Kidney (tissue), 14 donors: ENCODE measurements around the gene PLEKHJ1. TPM values are rescaled to one million over a fixed set of nuclear protein-coding genes. Genes with fewer than 3 reads are reported as not detected.
A peak's percentile ranks its signal among the peaks of the same experiment; 100 is the strongest.

ENCODE experiments used
- DNase-seq, 5 donors: peaks; one replicate each; pipeline ENCODE4 v3.0.0-alpha.2; 2013 to 2020
- FAIRE-seq: peaks from 2 replicates; lab custom pipeline; 2012; peaks lifted over from hg19 to GRCh38; lab: Jason Lieb, UNC
- H3K27ac ChIP-seq, 2 donors: one replicate each; pipeline ENCODE4 v1.7.0; 2013; ENCODE audit warnings: low read depth in 2 of 2, low read length in 2 of 2, inconsistent platforms in 1 of 2
- H3K27me3 ChIP-seq: one replicate; pipeline ENCODE4 v1.7.1; 2013; ENCODE audit warnings: low read length, inconsistent platforms; ENCODE audit not compliant: control insufficient read depth, insufficient read depth
- H3K36me3 ChIP-seq, 3 donors: one replicate each; pipeline versions ENCODE4 v1.7.0 to v1.7.1; 2013; ENCODE audit warnings: low read length in 3 of 3, control low read depth in 1 of 3, inconsistent platforms in 1 of 3; ENCODE audit not compliant: insufficient read depth in 3 of 3, control insufficient read depth in 2 of 3
- H3K4me1 ChIP-seq, 3 donors: one replicate each; pipeline versions ENCODE4 v1.7.0 to v1.7.1; 2013; ENCODE audit warnings: low read length in 3 of 3, inconsistent platforms in 1 of 3, low read depth in 1 of 3; ENCODE audit not compliant: control insufficient read depth in 2 of 3, insufficient read depth in 2 of 3
- H3K4me3 ChIP-seq, 3 donors: one replicate each; pipeline versions ENCODE4 v1.7.0 to v1.8.1; 2013; ENCODE audit warnings: low read length in 3 of 3, control low read depth in 1 of 3, inconsistent platforms in 1 of 3
- H3K9ac ChIP-seq, 3 donors: one replicate each; pipeline versions ENCODE4 v1.7.0 to v1.7.1; 2013; ENCODE audit warnings: low read length in 3 of 3, control low read depth in 1 of 3, inconsistent platforms in 1 of 3
- H3K9me3 ChIP-seq, 3 donors: one replicate each; pipeline versions ENCODE4 v1.7.0 to v1.7.1; 2013; ENCODE audit warnings: low read length in 3 of 3, control low read depth in 1 of 3, inconsistent platforms in 1 of 3; ENCODE audit not compliant: control insufficient read depth in 2 of 3, insufficient read depth in 1 of 3
- intact Hi-C: fragments of 100-400 bp; cut with DNase I; formaldehyde crosslinking; loops from one replicate; pipeline ENCODE4 v1.11.1; 2022
- polyA plus RNA-seq: library from polyadenylated mRNA; stranded (reverse); fragments of 350-450 nt; fragmentation: Illumina TruSeq; extraction: RNeasy Lipid Tissue Mini Kit (QIAGEN cat#74804); gene quantifications from one replicate; pipeline ENCODE4 v1.2.3, GENCODE V29; 2014; ENCODE audit warnings: low read depth, low replicate concordance; ENCODE audit not compliant: insufficient read depth
- total RNA-seq: library from RNA; stranded (reverse); fragmentation: NEBNext Ultra II Directional; extraction: Animal tissue kit (Norgen Biotek cat#: 25700); gene quantifications from one replicate; pipeline ENCODE4 v1.2.1, GENCODE V29; 2021
- TF ChIP-seq, protein P1 (sequence below): IDR thresholded peaks from 3 replicates; pipeline ENCODE4 v1.5.1; 2012; ENCODE audit warnings: mild to moderate bottlenecking, moderate library complexity, borderline replicate concordance; ENCODE audit not compliant: insufficient read depth; ENCODE audit errors: extremely low read depth
- donor health status: control.
- donor health status: control.
- donor health status: control.
- donor health status: control.
- donor health status: control.
- donor health status: DM: yes; HTN: yes; CAD: no.
- donor health status: Normal renal cell carcinoma (clear cell type).

The PLEKHJ1 gene
- total and polyA plus RNA-seq, 2 donors from 2014 or later = 59.7 to 156 TPM

DNA sequence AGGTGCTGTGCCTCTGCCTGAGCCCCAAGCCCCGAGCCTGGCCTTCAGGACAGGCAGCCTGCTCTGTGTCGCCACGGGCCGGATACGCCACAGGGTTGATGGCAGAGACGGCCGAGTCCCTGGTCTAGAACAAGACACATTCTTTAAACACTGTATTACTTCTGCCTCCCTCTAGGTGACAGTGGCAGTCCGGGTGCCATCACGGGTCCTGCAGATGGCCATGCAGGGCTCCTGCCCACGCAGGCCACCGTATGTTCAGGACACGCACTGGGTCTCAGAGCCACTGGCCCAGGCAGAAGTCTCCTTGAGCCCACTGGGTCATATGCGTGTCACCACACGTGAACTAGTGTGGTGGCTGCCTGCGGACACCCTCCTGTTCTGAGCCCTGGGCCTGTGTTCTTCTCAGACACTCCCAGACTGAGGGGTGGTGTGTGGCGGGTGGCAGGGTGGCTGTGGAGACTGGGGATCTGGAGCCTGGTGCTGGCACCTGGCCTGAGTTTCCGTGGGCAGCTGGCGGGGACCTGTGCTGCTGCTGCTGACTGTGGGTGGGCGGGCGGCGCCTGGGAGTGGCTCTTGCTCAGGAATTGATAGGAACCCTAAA lies 4.4 kb downstream of the PLEKHJ1 start:
- Histone ChIP-seq H3K9me3 (no peaks in the 10 kb centered on the region), H3K27ac (peak overlapping the region in 1 of 2 donors; percentile 16), H3K4me3 (no peak overlapping the region), H3K36me3 (peaks cover 0 to 5% (median 3%) of the 10 kb centered on the region in 3 donors), H3K27me3 (no peaks in the 10 kb centered on the region), H3K4me1 (peaks cover 0 to 24% (median 0%) of the 10 kb centered on the region in 3 donors), H3K9ac (no peak overlapping the region)
- DNase-seq (no peak), FAIRE-seq (no peak)
- TF ChIP-seq, protein P1, sequence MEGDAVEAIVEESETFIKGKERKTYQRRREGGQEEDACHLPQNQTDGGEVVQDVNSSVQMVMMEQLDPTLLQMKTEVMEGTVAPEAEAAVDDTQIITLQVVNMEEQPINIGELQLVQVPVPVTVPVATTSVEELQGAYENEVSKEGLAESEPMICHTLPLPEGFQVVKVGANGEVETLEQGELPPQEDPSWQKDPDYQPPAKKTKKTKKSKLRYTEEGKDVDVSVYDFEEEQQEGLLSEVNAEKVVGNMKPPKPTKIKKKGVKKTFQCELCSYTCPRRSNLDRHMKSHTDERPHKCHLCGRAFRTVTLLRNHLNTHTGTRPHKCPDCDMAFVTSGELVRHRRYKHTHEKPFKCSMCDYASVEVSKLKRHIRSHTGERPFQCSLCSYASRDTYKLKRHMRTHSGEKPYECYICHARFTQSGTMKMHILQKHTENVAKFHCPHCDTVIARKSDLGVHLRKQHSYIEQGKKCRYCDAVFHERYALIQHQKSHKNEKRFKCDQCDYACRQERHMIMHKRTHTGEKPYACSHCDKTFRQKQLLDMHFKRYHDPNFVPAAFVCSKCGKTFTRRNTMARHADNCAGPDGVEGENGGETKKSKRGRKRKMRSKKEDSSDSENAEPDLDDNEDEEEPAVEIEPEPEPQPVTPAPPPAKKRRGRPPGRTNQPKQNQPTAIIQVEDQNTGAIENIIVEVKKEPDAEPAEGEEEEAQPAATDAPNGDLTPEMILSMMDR = no peak
- intact Hi-C loops = no loop called here

DNA sequence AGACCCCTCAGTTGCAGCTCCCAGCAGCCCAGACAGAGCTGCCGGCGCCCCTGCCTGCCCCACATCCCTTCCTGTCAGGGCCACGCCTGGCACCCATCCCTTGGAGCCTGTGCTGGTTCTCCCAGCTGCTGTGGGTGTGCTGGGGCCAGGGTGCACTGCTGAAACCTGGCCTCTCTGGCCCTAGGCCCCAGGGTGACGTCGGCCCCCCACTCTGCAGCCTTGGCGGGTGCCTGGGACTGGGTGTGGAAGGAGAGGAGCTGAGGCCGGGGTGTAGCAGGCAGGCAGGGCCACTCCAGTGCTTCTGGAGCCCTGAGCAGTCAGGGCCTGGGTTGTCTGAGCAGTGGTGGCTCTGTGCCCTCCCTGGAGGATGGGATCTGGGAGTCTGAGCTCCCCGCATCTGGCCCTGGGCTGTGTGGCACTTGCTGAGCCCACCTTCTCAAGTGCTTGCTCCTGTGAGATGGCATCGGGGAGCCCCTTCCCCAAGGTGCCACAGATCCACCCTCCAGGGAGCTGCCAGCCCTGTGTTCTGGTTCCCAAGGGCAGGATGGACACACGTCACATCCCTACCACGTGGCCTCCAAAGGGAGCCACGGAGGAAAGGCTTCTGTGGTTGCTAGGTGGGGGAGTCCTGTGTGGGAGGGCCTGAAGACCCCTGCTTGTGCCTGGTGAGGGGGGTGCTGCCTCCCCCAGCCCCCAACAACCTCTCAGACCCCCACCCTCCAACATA lies 5.2 kb downstream of the PLEKHJ1 start:
- Histone ChIP-seq H3K27ac (no peak overlapping the region), H3K36me3 (peaks cover 0 to 5% (median 3%) of the 10 kb centered on the region in 3 donors), H3K4me3 (no peak overlapping the region)

DNA sequence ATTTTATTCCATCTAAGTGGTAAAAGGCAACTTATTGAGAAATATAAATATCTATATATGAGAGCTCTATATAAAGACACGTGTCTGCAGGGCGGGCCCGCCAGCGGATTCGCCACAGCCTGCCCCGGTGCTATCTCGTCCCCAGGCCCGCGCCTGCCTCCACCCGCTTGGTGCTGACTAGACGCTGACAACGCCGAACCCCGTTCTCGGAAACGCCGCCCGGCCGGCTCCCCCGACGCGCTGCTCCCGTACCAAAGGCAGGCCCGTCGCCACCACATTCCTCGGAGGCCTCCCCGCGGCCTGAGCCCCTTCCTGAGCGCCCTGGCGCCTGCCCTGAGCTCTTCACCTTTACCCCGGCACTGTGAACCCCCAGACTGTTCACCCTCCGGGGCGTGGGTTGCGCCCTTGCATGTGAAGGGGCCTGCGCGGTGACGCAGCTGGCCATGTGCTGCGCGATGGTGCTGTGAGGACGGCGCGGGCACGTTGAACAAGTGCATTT lies 6.0 kb downstream of the PLEKHJ1 start:
- no peak overlapping the region for H3K9ac ChIP-seq
- no peak overlapping the region for H3K27ac ChIP-seq
- DNase-seq (no peak), FAIRE-seq (no peak)
- H3K27me3 ChIP-seq = no peaks in the 10 kb centered on the region
- TF ChIP-seq, protein P1 = no peak
- no peak overlapping the region for H3K4me3 ChIP-seq
- intact Hi-C loops = no loop called here
- H3K4me1 ChIP-seq = peaks cover 0 to 21% (median 0%) of the 10 kb centered on the region in 3 donors
- peaks cover 0 to 8% (median 3%) of the 10 kb centered on the region in 3 donors for H3K36me3 ChIP-seq
- H3K9me3 ChIP-seq = no peaks in the 10 kb centered on the region

More for the DNA sequence above, 5.2 kb downstream of the PLEKHJ1 start:
- FAIRE-seq (no peak), DNase-seq (no peak)
- no peaks in the 10 kb centered on the region for H3K9me3 ChIP-seq
- peaks cover 0 to 24% (median 0%) of the 10 kb centered on the region in 3 donors for H3K4me1 ChIP-seq
- intact Hi-C loops = no loop called here
- no peaks in the 10 kb centered on the region for H3K27me3 ChIP-seq
- TF ChIP-seq, protein P1 = no peak
- H3K9ac ChIP-seq = no peak overlapping the region
